HG02885 (cell line): Measurements from ENCODE around the gene CAMK2B.

Experiments used
- ATAC-seq: cut with Tn5 transposase; IDR thresholded peaks from one replicate; pipeline ENCODE4 v1.9.1; 2021; ENCODE audit warnings: mild to moderate bottlenecking; ENCODE audit not compliant: unreplicated experiment, poor library complexity

CAMK2B gene

GRCh38 chr7:44331682-44332081 is 6.3 kb upstream of the CAMK2B start:
- no peak for ATAC-seq

- ATAC-seq, result no peak
Measured at GRCh38 chr7:44330331-44330730, 4.9 kb upstream of the CAMK2B start.

- ATAC-seq, result no peak
Measured at GRCh38 chr7:44329888-44330287, 4.5 kb upstream of the CAMK2B start.

- no peak for ATAC-seq
Measured at GRCh38 chr7:44329081-44329480, 3.7 kb upstream of the CAMK2B start.

- ATAC-seq, result no peak
Measured at GRCh38 chr7:44327981-44328380, 2.6 kb upstream of the CAMK2B start.

- no peak for ATAC-seq
Measured at GRCh38 chr7:44326261-44327125, 1.1 kb upstream of the CAMK2B start.

- ATAC-seq, result no peak
Measured at GRCh38 chr7:44325811-44326241, 432 bp upstream of the CAMK2B start.

GRCh38 chr7:44324481-44325200 is 753 bp downstream of the CAMK2B start:
- no peak for ATAC-seq

- ATAC-seq, result no peak
Measured at GRCh38 chr7:44324204-44324480, 1.3 kb downstream of the CAMK2B start.

GRCh38 chr7:44323381-44324203 is 1.8 kb downstream of the CAMK2B start:
- no peak for ATAC-seq

- ATAC-seq, result no peak
Measured at GRCh38 chr7:44322631-44323363, 2.6 kb downstream of the CAMK2B start.

GRCh38 chr7:44321796-44322195 is 3.6 kb downstream of the CAMK2B start:
- no peak for ATAC-seq

- ATAC-seq, result no peak
Measured at GRCh38 chr7:44320794-44321371, 4.5 kb downstream of the CAMK2B start.

GRCh38 chr7:44320141-44320540 is 5.3 kb downstream of the CAMK2B start:
- no peak for ATAC-seq

- ATAC-seq, result no peak
Measured at GRCh38 chr7:44318332-44318731, 7.1 kb downstream of the CAMK2B start.

GRCh38 chr7:44315301-44315903 is 10.0 kb downstream of the CAMK2B start:
- ATAC-seq, result no peak

- no peak for ATAC-seq
Measured at GRCh38 chr7:44313621-44314031, 11.8 kb downstream of the CAMK2B start.

- no peak for ATAC-seq
Measured at GRCh38 chr7:44313016-44313415, 12.4 kb downstream of the CAMK2B start.
